HL-60 (cell line): ENCODE measurements around the gene ITPK1.
A peak's percentile ranks its signal among the peaks of the same experiment; 100 is the strongest.

ENCODE experiments used
- DNase-seq, 2 experiments: peaks; one replicate each; pipeline ENCODE4 v3.0.0-alpha.2; 2010 to 2020; ENCODE audit warnings: low read depth in 1 of 2, low spot score in 1 of 2
- H3K27ac ChIP-seq: fragments of 250-450 bp; sonication (Bioruptor Pico); replicated peaks from 2 replicates; pipeline ENCODE4 v1.5.1; 2020; ENCODE audit warnings: mild to moderate bottlenecking, moderate library complexity
- H3K27me3 ChIP-seq: fragments of 250-450 bp; sonication (Bioruptor Pico); 2 replicates; pipeline ENCODE4 v1.5.1; 2021; ENCODE audit warnings: mild to moderate bottlenecking, moderate library complexity; ENCODE audit not compliant: insufficient read depth, poor library complexity, severe bottlenecking
- H3K4me3 ChIP-seq: replicated peaks from 2 replicates; pipeline ENCODE4 v1.5.1; 2011; ENCODE audit warnings: mild to moderate bottlenecking, control low read depth, low read length; ENCODE audit not compliant: insufficient read depth
- GABPA ChIP-seq: IDR thresholded peaks from 2 replicates; pipeline ENCODE4 v1.6.1; 2012; ENCODE audit warnings: low read depth
- POLR2AphosphoS5 ChIP-seq: IDR thresholded peaks from 2 replicates; pipeline ENCODE4 v1.6.1; 2012; ENCODE audit warnings: low read depth
- SPI1 ChIP-seq: IDR thresholded peaks from 2 replicates; pipeline ENCODE4 v1.6.1; 2012; ENCODE audit warnings: low read depth, mild to moderate bottlenecking, borderline replicate concordance
- long read RNA-seq: library from polyadenylated mRNA; unstranded; transcript quantifications from one replicate; pipeline ENCODE4 v2.0.0, GENCODE V29; 2020
- TF ChIP-seq, protein P1 (sequence below): IDR thresholded peaks from 2 replicates; pipeline ENCODE4 v1.6.1; 2012; ENCODE audit warnings: low read depth; ENCODE audit not compliant: insufficient replicate concordance
- TF ChIP-seq, protein P2 (sequence below): IDR thresholded peaks from one replicate; pipeline ENCODE4 v1.5.1; 2011; ENCODE audit warnings: low read length, control low read depth, inconsistent platforms; ENCODE audit not compliant: insufficient read depth

The ITPK1 gene
- long read RNA-seq, transcript ITPK1-207 (9 exons, 3,035 nt), result major isoform, 5 of 75 reads
- long read RNA-seq, partial matches to known transcripts, result 48 of 75 reads
- long read RNA-seq, other reads (novel, unspliced or antisense), result 22 of 75 reads

DNA sequence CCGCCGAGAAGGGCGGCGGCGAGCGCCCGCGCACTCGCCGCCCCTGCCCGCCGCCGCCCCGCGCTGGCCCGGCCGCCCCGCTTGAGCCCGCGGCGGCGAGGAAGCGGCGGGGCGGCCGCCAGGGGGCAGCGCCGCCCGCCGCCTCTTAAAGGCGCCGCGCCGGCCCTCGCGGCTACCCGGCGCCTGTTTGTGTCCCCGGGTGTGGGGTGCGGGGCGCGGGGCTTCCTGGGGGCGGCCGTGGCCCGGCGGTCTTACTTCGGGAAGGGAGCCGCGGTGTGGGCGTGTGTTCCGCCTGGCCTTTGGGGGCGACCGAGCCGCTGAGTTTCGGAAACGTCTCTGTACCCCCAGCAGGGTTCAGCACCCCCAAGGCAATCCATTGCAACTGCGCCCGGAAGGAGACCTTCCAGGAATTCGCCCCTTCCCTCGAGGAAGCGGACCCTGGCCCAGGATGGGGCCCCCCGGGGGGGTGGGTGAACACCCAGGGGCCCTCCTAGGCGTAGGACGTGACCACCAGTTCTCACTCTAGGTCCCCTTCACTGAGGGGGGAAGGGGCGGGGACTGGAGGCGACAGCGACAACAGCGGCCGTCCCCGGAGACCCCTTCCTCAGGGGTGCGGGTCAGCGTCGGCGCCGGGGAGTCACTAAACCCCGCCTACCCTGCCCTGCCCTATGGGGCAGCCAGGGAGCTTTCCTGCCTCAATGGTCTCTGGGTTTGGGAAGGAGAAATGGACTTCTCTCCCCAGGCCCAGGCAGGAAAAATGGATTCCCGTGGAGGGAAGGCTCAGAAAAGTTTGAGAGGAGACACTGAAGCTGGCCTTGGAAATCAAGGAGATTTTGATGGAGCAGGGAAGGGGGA, at the start of gene ITPK1:
Gene ITPK1, minus strand, starts transcription at position 105 of the 855 bp plus-strand sequence. CDS start 762 bp downstream, outside the sequence.
- H3K4me3 ChIP-seq, result peak within 1 kb of the TSS; percentile 80
- DNase-seq, result peak; percentile 30 to 49
- no peaks in the 10 kb centered on the region for H3K27me3 ChIP-seq
- H3K27ac ChIP-seq, result peak within 1 kb of the TSS; percentile 88
- 0 out of 2 replicates have a peak, but pooled peaks have one; percentile 3 for TF ChIP-seq POLR2AphosphoS5
- TF ChIP-seq, protein P1, sequence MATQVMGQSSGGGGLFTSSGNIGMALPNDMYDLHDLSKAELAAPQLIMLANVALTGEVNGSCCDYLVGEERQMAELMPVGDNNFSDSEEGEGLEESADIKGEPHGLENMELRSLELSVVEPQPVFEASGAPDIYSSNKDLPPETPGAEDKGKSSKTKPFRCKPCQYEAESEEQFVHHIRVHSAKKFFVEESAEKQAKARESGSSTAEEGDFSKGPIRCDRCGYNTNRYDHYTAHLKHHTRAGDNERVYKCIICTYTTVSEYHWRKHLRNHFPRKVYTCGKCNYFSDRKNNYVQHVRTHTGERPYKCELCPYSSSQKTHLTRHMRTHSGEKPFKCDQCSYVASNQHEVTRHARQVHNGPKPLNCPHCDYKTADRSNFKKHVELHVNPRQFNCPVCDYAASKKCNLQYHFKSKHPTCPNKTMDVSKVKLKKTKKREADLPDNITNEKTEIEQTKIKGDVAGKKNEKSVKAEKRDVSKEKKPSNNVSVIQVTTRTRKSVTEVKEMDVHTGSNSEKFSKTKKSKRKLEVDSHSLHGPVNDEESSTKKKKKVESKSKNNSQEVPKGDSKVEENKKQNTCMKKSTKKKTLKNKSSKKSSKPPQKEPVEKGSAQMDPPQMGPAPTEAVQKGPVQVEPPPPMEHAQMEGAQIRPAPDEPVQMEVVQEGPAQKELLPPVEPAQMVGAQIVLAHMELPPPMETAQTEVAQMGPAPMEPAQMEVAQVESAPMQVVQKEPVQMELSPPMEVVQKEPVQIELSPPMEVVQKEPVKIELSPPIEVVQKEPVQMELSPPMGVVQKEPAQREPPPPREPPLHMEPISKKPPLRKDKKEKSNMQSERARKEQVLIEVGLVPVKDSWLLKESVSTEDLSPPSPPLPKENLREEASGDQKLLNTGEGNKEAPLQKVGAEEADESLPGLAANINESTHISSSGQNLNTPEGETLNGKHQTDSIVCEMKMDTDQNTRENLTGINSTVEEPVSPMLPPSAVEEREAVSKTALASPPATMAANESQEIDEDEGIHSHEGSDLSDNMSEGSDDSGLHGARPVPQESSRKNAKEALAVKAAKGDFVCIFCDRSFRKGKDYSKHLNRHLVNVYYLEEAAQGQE, result no peak

DNA sequence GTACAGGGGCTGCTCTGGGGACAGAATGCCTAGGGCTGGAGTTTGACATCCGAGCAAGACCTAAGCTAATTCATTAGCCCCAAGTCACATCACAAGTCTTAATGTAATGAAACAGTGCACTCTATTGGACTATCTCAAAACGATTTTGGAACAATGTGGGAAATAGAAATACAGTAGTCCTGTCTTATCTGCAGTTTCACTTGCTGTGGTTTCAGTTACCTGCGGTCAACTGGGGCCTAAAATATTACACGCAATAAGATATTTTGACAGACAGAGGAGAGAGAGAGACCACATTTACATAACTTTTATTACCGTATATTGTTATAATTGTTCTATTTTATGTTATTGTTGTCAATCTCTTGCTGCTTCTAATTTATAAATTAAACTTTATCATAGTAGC, 47.8 kb upstream of the ITPK1 start:
- Histone ChIP-seq H3K4me3 (no peak overlapping the region), H3K27me3 (no peaks in the 10 kb centered on the region), H3K27ac (no peak overlapping the region)
- TF ChIP-seq GABPA (no peak), SPI1 (no peak), POLR2AphosphoS5 (no peak)
- TF ChIP-seq, protein P1, result no peak
- TF ChIP-seq, protein P2, sequence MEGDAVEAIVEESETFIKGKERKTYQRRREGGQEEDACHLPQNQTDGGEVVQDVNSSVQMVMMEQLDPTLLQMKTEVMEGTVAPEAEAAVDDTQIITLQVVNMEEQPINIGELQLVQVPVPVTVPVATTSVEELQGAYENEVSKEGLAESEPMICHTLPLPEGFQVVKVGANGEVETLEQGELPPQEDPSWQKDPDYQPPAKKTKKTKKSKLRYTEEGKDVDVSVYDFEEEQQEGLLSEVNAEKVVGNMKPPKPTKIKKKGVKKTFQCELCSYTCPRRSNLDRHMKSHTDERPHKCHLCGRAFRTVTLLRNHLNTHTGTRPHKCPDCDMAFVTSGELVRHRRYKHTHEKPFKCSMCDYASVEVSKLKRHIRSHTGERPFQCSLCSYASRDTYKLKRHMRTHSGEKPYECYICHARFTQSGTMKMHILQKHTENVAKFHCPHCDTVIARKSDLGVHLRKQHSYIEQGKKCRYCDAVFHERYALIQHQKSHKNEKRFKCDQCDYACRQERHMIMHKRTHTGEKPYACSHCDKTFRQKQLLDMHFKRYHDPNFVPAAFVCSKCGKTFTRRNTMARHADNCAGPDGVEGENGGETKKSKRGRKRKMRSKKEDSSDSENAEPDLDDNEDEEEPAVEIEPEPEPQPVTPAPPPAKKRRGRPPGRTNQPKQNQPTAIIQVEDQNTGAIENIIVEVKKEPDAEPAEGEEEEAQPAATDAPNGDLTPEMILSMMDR, result no peak
- no peak for DNase-seq

DNA sequence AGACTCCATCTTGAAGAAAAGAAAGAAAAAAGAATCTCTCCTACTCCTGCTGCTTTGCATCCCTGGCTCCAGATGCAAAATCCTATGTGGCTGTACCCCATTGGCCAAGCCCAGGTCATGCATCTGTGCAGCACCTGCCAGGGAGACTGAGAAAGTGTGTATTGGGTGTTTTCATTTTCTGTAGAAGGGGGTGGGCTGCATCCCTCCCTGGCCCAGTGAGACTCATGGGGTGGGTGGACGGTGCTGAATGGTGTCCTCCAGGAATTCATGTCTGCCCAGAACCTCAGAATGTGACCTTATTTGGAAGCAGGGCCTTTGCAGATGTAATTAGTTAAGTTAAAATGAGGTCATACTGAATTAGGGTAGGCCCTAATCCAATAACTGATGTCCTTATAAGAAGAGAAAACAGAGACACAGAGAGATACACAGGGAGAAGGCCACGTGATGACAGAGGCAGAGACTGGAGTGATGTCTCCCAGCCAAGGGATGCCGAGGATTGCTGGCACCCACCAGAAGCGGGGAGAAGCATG, 45.8 kb upstream of the ITPK1 start:
- Histone ChIP-seq H3K27me3 (no peaks in the 10 kb centered on the region), H3K27ac (no peak overlapping the region), H3K4me3 (no peak overlapping the region)
- TF ChIP-seq SPI1, result no peak
- TF ChIP-seq, protein P1, result no peak
- TF ChIP-seq GABPA, result no peak
- TF ChIP-seq, protein P2, result no peak
- no peak for DNase-seq
